ENCODE results near the gene TENM4.

TENM4 gene

DNA sequence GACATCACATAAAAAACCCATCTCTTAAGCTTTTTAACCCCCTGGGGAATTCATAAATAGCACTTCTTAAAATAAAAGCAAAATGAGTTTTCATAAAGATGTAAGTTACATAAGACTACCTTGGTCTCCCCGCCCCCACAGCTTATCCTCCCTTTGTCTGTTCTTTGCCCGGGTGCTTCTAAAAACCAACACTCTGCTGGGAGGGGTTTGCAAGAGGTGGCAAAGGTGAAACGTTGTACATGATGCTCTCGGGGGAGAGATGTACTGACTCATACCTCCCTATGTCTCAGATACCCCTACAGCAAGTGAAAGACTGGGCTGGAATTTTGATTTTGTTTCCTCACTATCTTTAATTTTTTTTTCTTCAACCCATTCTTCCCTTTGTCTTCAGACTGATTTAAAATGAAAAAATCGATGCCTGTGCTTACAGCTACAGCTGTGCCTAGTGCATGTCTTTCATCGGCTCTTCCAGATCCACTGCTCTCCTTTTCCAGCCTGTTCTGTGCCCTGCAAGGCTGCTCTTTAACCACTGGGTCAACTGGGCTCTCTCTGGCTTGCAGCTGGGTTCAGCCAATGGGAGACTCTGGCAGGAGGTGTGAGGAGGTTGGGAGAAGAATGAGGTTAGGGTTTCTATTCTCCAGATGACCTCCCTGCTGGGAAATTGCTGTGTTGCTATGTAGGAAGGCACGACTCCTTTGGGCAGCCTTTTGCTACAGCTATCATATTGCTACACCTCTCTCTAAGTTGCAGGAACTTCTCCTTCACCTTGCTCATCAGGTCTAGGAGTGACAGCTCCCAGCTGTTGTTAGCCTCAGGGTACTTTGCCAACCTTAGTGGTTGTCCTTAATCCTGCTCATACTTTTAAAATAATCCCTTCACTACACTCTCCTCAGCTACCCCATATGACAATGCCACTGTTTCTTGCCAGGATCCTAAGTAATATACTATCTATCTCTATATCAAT, 266.5 kb downstream of the TENM4 start:
- no peak for DNase-seq (ENCODE audit: low read depth)

DNA sequence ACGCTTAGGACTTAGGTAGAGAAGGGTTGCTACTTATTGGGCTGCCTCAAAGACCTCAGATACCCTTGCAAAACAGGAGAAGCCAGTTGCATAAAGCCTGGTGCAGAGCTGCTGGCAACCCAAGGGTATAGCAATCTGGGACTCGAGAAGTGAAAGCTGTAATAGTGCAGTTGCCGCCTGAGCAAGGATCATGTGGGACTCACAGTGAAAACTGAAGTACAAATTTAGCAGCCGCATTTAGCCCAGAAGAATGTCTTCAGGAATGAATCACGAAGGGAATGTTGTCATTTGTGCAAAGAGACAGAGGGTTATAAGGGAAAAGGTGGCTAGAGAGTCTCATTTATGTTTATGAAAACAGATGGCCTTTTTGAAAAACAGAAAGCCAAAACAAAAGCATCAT, 267.2 kb downstream of the TENM4 start:
- DNase-seq (ENCODE audit: low read depth) = no peak

DNA sequence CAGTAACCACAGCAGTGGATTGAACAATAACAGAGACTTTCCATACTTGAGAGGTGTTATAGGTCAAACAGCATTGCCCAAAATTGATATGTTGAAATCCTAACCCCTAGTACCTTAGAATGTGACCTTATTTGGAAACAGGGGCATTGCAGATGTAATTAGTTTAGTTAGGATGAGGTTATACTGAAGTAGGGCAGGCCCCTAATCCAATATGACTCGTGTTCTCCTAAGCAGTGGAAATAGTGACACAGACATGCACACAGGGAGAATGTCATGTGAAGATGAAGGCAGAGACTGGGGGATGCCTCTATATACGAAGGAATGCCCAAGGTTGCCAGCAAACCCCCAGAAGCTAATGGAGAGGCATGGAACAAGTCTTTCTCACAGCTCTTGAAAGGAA, 270.5 kb downstream of the TENM4 start:
- DNase-seq (ENCODE audit: low read depth) = no peak

DNA sequence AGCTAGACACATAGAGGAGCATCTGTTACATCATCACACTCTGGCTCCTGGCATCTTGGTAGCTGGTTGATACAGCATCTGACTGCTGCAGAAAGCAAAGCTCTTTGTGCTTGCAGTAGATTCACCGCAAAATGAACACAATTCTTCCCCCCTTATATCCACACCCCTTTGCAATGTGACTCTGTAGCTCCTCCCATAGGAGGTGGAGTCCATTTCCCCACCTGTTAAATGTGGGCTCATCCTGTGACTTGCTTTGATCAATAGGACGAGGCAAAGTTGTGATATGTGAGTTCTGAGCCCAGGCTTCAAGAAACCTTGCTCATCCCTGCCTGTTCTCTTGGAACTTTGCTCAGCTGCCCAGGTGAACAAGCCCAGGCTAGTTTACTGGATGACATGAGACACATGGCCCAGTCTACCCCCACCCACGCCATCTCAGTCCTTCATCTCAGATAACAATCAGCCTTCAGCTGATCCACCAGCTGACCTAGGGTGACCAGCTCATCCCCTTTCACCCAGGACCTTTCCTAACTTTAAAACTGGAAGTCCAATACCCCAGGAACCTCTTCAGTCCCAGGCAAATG, 272.2 kb downstream of the TENM4 start:
- no peak for DNase-seq (ENCODE audit: low read depth)

- DNase-seq (ENCODE audit: low read depth) = no peak
These were observed 273.2 kb downstream of the TENM4 start for GRCh38 chr11:79167510-79168188.

DNA sequence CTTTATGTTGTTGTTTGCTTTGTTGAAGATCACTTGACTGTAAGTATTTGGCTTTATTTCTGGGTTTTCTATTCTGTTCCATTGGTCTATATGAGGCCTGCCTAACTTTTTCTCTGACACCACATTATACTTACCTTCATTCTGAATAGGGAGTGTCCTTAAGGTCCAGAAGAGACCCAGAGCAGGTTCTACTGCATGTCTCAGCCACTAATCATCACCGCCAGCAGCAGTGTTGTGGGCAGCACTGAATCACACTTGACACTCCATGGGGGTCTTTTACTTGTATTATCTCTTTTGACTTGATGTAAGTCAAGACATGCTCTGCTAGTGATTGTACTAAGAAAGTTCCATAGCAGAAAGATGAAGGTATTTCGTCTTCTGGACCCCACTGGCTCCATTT, 274.9 kb downstream of the TENM4 start:
- no peak for DNase-seq (ENCODE audit: low read depth)

DNA sequence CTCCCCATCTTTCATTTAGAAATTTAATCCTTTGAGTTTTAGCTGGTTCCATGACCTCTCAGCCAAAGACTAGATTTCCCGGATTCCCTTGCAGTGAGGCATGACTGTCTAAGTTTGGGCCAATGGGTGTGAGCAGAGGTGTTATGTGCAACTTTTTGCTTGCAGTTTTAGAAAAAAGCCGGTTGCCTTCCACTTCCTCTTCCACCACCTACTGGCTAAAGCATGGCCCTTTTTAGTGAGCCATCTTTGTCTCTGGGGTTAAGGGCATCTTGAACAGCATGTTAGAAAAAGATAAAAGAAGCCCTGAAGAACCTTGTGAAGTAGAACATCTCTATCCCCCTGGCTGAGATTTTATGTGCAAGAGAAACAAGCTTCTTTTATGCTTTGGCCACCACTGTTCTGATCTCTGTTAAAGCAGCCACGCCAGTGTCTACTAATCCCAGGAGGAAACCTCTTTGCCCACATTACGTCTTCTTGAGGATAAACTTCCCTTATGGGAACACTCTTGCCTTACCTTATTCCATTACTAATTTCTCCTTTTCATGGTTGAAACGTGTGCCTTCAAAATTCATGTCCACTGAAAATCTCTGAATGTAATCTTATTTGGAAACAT, 279.9 kb downstream of the TENM4 start:
- no peak for DNase-seq (ENCODE audit: low read depth)

DNA sequence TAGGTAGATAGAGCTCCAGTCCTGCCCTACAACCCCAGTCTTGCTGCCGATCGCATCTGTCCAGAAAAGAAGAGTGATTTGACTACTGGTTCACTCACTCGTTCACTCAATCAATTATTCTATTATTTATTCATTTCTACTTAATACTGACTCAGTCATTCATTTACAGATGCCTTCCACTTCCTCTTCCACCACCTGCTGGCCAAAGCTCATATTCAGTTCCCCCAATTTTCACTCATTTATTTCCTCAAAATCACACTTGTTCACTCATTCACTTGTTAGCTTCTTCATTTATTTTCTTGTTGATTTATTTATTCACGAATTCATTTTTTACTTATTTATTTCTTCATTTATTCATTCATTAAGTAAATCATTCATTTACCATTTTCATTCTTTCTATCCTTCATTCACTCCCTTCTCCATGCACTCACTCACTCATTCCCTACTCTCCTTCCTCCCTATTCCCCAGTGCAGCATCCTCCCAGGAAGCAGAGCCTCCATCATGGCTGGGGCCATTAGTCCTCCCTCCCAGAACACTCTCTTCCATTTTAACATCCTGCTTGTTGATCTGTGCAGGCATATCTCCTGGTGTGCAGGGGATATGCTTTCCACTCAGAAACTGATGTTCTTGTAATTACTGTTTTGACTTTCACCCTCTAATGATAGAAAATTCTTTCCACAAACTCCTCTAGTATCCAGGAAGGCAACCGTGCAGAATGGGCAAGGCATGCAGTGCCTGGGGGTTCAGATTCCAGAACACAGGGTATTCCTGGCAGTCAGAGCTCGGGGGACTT, 281.0 kb downstream of the TENM4 start:
- no peak for DNase-seq (ENCODE audit: low read depth)

DNA sequence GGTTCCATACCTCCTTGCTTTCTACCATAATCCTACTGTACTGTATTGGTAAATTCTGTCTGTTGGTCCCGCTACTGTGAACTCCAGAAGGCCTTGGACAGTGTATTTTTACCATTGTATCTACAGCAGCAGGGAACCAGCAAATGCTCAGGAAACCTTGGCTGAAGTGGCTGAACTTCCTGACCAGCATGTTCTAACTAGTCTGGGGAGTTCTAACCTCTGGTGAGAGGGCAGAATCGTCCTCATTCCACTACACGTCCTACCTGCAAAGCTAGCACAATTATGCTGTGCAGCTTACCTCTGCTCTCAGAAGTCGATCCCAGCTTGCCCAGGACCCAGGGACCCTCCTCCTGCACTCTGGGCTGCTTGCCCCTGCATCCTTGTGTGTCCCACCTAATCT, 283.1 kb downstream of the TENM4 start:
- DNase-seq (ENCODE audit: low read depth) = no peak

DNA sequence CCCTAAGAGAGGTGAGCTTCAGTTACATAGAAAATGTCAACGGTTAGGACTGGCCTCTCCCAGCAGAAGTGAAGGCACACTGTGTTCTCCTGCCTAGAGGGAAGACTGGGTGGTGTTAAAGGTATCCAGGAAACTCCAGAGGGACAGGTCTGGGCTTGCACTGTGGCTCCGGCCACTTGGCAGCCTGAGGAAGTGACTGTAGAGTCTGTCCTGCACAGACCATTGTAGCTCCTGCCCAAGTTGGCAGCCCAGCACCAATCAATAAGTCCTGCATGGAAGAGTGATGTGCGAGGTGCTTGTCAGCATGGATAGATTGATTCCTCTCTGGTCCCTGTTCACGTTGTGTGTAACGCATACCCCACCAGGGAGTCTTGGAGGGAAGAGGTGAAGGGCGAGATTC, 284.8 kb downstream of the TENM4 start:
- DNase-seq (ENCODE audit: low read depth) = no peak

GRCh38 chr11:79155237-79155636, 285.6 kb downstream of the TENM4 start:
- DNase-seq (ENCODE audit: low read depth) = no peak

- no peak for DNase-seq (ENCODE audit: low read depth)
These were observed 288.3 kb downstream of the TENM4 start for GRCh38 chr11:79152511-79152910.

GRCh38 chr11:79151396-79151795, 289.4 kb downstream of the TENM4 start:
- DNase-seq (ENCODE audit: low read depth) = no peak

DNA sequence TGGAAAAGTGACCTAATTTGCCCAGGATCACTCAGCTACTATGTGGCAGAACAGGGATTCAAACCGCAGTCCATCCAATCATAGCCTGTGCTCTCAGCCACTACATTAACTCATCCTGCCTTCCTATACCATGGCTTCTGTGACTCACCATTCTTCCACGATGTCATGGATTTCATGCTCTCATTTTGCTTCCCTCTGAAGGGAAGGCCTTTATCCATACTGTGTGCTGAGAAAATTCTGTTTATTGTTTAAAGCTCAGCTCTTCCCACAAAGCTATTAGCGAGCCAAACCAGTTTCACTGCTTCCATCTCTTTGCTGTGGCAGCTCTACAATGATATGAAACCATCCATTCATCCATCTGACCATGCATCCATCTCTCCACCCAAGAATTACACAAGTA, 289.9 kb downstream of the TENM4 start:
- no peak for DNase-seq (ENCODE audit: low read depth)

GRCh38 chr11:79150320-79150719, 290.5 kb downstream of the TENM4 start:
- no peak for DNase-seq (ENCODE audit: low read depth)

GRCh38 chr11:79147731-79148130, 293.1 kb downstream of the TENM4 start:
- DNase-seq (ENCODE audit: low read depth) = no peak

DNA sequence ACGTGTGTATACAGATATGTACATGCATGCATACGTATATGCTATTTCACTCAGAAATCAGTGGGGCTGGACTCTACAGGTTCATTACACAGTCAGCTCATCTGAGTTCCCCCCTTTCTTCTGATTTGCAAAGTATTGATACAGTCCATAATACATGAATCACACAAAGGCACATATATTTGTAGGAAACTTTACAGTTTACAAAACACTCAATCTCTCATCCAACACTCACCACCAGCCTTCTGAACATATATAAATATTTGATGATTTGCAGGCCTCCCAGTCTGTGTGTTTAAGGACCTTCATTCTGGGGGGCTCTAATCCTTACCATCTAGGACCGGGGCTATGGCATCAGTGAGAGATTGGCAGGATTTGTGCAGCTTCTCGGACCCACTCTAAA, 293.8 kb downstream of the TENM4 start:
- DNase-seq (ENCODE audit: low read depth) = no peak

GRCh38 chr11:79139900-79140299, 300.9 kb downstream of the TENM4 start:
- DNase-seq (ENCODE audit: low read depth) = no peak

DNA sequence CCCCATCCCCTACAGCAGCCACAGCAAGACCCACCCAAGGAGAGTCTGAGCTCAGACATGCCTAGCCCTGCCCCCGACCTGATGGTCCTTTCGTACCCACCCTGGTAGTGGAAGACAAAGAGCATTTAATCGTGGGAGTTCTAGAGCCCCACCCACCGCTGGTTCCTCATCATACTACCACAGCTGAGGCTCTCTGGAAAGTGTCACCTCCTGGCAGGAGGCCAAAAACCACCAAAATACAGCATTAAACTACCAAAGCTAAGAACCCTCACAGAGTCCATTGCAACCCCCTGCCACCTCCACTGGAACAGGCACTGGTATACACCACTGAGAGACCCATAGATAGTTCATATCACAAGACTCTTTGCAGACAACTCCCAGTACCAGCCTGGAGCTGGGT, 311.1 kb downstream of the TENM4 start:
- no peak for DNase-seq (ENCODE audit: low read depth)

- DNase-seq (ENCODE audit: low read depth) = no peak
These were observed 312.5 kb downstream of the TENM4 start for GRCh38 chr11:79128291-79128690.

GRCh38 chr11:79122759-79123158, 318.1 kb downstream of the TENM4 start:
- DNase-seq (ENCODE audit: low read depth) = no peak

DNA sequence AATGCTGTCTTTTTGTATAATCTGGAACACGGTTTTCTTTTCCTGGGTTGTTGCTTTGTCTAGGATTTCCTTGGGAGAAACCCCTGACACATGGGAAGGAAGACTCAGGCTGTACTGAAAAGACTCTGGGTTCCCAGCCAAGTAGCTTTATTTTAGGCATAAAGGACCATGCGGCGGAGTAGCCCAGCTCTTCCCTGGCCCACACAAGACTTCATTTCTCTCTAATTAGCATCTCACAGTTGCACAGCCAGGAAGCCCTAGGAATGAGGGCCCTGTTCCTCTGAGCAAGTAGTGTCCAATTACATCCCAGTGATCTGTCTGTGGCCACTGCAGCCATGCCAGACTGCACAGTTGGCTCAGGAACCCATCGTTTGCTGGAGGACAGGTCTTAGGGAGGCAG, 319.5 kb downstream of the TENM4 start:
- no peak for DNase-seq (ENCODE audit: low read depth)
